GM18498 (cell line): ENCODE data around the gene CALCA.
A peak's percentile ranks its signal among the peaks of the same experiment; 100 is the strongest.
"Not testable (repeated sequence)": the region's sequence is repeated elsewhere in the genome, so short reads cannot be mapped to it uniquely, and the experiment has no call there.

Source experiments
- ATAC-seq: cut with Tn5 transposase; IDR thresholded peaks from one replicate; pipeline ENCODE4 v1.9.1; 2021; ENCODE audit warnings: mild to moderate bottlenecking, moderate library complexity; ENCODE audit not compliant: unreplicated experiment

CALCA gene, protein sequence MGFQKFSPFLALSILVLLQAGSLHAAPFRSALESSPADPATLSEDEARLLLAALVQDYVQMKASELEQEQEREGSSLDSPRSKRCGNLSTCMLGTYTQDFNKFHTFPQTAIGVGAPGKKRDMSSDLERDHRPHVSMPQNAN

GRCh38 chr11:14971865-14972580 lies at the start of gene CALCA:
Gene CALCA (minus strand): TSS chr11:14972351. CDS start chr11:14971192, 1,159 bp downstream.
- no peak for ATAC-seq

GRCh38 chr11:15016200-15016599 lies 44.0 kb upstream of the CALCA start:
- ATAC-seq, result no peak

GRCh38 chr11:15011776-15012345 lies 39.7 kb upstream of the CALCA start:
- no peak for ATAC-seq

GRCh38 chr11:15010865-15011264 lies 38.7 kb upstream of the CALCA start:
- ATAC-seq, result no peak

- ATAC-seq, result no peak
Observed at GRCh38 chr11:15006139-15006759, 34.1 kb upstream of the CALCA start.

GRCh38 chr11:14988133-14988532 lies 16.0 kb upstream of the CALCA start:
- not testable (repeated sequence) for ATAC-seq

GRCh38 chr11:14981507-14981906 lies 9.4 kb upstream of the CALCA start:
- no peak for ATAC-seq

GRCh38 chr11:14980854-14981253 lies 8.7 kb upstream of the CALCA start:
- no peak for ATAC-seq

DNA sequence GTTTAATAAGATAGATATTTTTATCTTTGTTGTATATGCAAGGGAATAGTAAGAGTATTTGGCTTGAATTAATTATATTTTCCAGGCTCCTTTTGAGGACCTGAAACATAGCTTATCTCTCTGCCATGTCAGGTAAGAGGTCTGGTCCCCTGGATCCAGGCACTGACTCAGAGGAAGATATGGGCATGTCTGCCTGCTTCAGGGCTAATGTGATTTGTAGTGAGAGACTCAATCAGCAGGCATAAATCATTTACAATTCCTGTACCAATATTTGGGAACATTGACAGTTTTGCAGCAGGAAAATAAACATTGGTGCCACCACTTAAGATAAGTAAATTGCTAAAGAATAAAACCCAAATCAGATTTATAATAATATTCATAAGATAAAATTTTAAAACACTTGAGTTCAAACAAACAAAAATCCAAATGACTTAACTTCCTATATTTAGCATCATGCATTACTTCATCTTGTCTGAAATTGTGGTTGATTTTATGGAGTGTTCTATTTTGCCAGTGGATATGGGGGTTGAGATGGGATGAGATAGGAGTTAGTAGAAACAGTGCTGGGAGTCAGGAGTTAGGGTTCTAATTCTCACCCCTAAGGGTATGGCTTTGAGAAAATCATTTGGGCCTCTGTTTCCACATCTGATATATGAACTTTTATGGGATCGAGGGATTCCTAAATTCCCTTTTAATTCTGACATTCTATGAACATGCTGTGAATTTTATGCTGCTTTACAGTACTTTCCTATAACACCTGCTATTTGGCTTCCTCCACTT lies 5.1 kb upstream of the CALCA start:
- no peak for ATAC-seq

GRCh38 chr11:14975252-14975587 lies 3.1 kb upstream of the CALCA start:
- no peak for ATAC-seq

GRCh38 chr11:14974515-14975251 lies 2.5 kb upstream of the CALCA start:
- peak; percentile 50 for ATAC-seq

- peak; percentile 61 for ATAC-seq
Observed at GRCh38 chr11:14973621-14974514, 1.7 kb upstream of the CALCA start.

- ATAC-seq, result no peak
Observed at GRCh38 chr11:14972581-14973495, 687 bp upstream of the CALCA start.

GRCh38 chr11:14969901-14970323 lies 2.2 kb downstream of the CALCA start:
- peak; percentile 52 for ATAC-seq

GRCh38 chr11:14967581-14968243 lies 4.4 kb downstream of the CALCA start:
- no peak for ATAC-seq

DNA sequence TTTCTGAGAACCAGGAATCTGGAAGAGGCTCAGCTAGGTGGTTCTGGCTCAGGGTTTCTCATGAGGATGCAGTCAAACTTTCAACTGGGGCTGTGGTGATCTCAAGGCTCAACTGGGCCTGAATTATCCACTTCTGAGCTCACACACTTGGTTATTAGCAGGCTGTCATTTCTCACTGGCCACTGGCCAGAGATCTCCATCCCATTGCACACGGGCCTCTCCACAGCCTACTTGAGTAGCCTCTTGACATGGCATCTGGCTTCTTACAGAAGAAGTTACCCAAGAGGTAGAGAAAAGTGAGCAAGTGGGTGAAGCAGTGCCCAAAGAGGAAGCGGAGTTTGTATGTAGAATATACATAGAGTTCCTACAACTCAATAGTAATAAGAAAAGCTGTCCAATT lies 16.0 kb downstream of the CALCA start:
- no peak for ATAC-seq

DNA sequence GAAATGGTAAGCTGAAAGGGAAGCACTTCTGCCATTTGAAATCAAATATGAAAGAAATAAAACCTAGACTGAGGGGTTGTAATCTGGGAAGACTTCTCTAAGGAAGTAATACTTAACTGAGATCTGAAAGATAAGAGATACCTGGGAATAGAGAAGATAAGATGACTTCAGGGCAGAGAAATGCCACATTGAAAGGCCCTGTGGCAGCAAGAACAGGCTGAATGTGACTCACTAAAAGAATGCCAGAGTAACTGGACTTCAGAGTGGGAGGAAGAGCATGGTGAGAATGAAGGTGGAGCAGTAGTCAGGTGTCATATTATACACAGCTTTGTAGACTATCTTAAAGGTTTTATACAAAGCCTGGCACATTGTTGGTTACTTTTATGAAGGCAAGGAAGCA lies 17.6 kb downstream of the CALCA start:
- ATAC-seq, result no peak

DNA sequence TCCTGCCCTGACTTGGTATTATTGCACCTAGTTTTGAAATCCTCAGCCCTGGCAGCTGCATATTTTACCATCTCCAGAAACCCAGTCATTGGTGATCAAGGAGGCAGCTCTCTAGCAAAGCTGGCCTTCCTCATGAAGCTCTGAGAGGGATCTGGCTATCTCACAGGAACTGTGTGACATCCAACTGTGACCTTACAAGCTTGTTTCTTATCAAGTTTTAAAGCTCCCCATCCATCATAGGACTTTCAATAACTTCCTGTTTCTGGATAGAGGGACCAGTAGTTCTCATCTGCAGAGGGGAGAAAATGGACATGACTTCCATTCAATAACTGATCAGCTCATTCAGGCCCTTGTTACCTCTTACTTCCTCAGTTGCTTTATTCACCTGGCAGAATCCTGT lies 18.2 kb downstream of the CALCA start:
- ATAC-seq, result no peak
